Vagina (tissue), 2 donors: ENCODE data around the gene FGF14.

Source experiments
- CTCF ChIP-seq, 3 experiments: fragments of 450-650 bp in 2 of 3; fragments of 200-600 bp in 1 of 3; sonication (generic) in 1 of 3; IDR thresholded peaks; one replicate each; pipeline ENCODE4 v1.5.1; 2017 to 2019; ENCODE audit warnings: antibody characterized with exemption in 3 of 3, mild to moderate bottlenecking in 2 of 3, moderate library complexity in 2 of 3
- POLR2A ChIP-seq, 2 donors: fragments of 450-650 bp; IDR thresholded peaks; one replicate each; pipeline ENCODE4 v1.6.1; 2017; ENCODE audit warnings: antibody characterized with exemption in 2 of 2, mild to moderate bottlenecking in 2 of 2, moderate library complexity in 2 of 2
- POLR2AphosphoS5 ChIP-seq, 2 donors: sonication (generic); formaldehyde crosslinking; IDR thresholded peaks; one replicate each; pipeline ENCODE4 v1.9.0; 2017; ENCODE audit warnings: antibody characterized with exemption in 2 of 2, mild to moderate bottlenecking in 2 of 2, low read depth in 1 of 2; ENCODE audit not compliant: insufficient read depth in 1 of 2

GRCh38 chr13:101970341-101970740 lies 431.5 kb downstream of the FGF14 start:
- no peak for TF ChIP-seq CTCF (IDR thresholded peaks at IDR 0.05)
- no peak for TF ChIP-seq POLR2AphosphoS5 (IDR thresholded peaks at IDR 0.05; ENCODE audit: insufficient read depth in 1 of 2, low read depth in 1 of 2)
- TF ChIP-seq POLR2A (IDR thresholded peaks at IDR 0.05), result no peak
